HG03354 (cell line): ENCODE results near the gene GBA3.

Experiments
- ATAC-seq: cut with Tn5 transposase; IDR thresholded peaks from one replicate; pipeline ENCODE4 v1.9.1; 2021; ENCODE audit warnings: mild to moderate bottlenecking; ENCODE audit not compliant: unreplicated experiment, poor library complexity, severe bottlenecking

Gene GBA3

DNA sequence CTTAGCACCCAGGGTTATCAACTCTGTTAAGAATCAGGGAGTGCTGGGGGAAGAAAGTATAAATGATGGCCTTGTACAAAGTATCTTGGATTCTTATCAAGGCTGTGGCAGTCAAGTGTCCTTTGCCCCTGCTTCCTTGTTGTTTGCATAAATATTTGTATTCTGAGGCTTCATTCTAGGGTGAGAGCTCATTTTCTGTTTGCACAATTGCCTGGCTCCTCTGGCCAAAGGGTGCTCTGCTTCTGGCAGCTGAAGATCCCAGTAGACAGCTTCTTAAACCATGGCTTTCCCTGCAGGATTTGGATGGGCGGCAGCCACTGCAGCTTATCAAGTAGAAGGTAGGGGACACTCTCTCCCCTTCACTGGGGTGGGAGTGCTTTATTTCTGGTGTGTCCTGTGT lies at the start of gene GBA3:
GBA3 (plus strand) TSS at position 202 of the 400 bp plus-strand sequence.
- ATAC-seq: no peak

DNA sequence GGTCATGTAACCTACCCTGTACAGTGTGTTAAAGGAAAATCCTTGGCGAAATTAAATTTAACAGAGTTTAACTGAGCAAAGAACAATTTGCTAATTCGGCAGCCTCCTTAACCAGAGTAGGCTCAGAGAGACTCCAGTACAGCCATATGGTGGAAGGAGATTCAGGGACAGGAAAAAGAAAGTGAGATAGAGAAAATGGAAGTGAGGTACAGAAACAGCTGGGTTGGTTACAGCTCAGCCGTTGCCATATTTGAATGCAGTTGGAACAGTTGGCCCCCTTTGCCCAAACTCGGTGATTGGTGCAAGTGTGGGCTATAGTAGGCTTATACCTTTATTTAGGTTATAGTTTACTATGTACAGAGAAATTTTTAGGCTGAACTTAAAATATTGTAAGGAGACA lies 48.8 kb upstream of the GBA3 start:
- ATAC-seq: no peak

DNA sequence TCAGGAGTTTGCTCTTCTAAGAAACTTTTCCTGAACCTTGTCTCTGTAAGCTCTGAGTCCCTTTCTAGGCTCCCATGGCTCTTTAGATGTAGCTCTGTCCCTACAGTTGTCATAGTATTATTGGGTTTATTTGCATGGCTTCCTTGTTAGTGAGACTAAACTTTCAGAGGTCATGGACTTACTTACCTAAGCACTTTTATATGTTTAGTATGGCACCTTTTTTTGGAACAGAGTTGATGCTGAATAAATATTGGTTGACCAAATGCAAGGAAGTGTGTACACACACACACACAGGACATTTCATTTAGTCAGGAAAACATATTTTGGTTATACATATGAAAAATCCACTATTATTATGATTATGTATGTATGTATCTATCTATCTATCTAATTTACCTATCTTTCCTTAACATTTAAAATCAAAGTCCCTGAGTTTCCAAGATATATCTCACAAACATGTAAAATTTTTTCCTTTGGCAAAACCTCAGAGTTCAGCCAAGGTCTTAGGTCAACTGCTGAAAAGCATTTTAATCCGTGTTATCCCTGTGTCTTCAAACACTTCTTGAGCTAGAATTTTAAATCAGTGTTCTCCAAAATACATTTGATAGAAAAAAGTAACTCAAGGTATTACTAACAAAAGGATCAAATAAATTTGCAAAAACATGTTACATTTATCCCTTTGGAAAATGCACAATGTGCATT lies 47.1 kb upstream of the GBA3 start:
- no peak for ATAC-seq

DNA sequence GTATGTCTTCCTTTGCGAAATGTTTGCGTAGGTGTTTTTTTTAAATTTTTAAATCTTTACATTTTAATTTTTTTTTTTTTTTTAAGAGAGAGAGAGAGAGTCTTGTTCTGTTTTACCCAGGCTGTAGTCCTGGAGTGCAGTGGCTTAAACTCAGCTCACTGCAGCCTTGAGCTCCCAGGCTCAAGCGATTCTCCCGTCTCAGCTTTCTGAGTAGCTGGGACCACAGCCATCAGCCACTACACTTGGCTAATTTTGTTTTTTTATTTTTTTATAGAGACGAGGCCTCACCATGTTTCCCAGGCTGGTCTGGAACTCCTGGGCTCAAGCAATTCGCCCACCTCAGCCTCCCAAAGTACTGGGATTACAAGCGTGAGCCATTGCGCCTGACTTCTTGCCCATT lies 43.7 kb upstream of the GBA3 start:
- ATAC-seq: no peak

DNA sequence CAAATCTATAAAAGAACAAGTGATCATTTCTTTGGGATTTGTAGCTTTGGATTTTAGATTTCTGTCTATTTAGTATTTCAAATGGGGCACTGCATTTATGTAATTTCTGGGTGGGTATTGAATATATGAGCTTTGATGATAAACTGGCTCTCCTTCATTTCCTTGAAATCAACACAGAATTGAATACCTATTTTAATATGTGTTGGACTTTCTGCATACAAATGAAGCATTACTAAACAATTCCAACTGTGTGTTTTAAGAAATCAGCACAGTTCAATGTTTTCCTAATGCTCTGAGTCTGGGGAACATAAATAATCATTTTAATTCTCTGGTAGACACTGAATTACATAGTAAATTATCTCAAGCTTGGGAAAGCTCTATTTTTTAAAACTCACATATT lies 42.0 kb upstream of the GBA3 start:
- ATAC-seq: no peak

DNA sequence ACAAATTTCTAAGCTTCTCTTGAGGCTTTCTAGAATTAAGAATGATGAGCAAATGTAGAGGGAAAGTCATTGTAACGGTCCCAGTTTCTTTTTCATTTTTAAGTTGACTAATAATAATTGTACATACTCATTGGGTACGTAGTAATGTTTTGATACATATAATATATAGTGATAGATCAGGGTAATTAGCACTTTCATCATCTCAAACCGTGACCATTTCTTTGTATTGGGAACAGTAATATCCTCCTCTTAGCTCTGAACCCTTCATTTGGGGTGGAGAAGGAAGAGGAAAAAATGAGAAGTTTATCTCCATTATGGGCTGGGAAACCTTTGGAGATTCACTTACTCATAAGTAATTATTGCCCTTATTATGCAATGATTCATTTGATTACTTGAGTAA lies 39.0 kb upstream of the GBA3 start:
- no peak for ATAC-seq

DNA sequence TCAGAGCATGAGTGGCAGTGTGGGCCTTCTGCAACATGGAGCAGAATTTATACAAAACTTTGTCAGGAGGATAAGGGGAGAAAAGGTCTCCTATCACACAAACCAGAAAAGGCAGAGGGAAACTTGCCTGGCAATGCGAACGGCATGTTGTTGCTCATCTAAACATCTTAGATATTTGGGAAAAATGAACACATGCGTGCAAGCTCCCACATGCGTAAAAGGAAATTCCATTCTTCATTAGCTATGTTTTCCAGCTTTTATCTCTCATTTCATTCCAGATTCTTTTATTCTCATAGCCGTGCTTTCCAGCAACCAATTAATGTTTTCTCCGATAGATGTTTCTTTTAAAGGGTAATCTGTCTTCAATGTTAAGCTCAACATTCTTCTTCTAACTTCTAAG lies 31.3 kb upstream of the GBA3 start:
- no peak for ATAC-seq

DNA sequence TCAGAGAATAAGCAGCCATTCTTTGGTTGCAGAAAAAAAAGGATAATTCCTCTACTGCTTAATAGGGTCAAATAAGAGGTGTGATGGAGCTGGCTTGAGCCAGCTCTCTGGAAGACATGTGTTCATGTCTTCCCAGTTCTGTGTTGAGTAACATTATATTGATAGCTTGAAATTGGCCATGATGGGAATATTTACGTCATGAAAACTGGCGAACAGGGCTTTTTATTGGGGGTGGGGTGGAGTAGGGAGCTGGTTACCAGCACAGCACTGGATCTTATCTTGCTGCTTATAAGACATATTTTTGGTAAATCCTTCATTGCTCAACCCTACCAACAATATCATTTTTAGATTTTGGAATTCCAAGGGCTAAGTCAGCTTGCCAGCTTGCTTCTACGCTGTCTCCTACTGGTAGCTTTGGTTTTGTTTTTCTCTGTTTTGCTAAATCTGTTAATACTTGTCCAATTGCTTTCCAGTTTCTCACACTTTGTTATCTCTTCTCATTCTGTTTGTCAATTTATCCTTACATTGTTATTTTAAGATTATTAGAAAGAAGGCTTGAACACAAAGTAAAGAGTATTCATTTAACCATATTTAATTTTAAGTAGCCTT lies 25.3 kb upstream of the GBA3 start:
- ATAC-seq: no peak

DNA sequence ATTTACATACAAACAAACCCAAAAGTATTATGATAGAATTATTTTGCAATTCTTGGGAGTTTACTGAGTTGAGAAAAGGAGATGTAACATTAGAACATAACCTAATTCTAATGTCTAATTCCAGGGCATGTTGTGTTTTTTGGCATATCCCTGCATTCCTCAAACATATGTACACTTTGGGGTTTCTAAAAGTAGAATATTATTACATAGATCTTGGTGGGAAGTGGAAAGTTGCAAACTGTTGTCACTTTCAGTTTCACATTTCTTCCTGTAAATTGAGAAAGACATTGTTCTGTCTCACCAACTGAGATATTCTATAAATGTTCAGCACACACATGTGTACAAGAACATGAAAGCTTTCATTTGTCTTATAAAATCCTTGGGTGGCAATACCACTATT lies 24.4 kb upstream of the GBA3 start:
- no peak for ATAC-seq

DNA sequence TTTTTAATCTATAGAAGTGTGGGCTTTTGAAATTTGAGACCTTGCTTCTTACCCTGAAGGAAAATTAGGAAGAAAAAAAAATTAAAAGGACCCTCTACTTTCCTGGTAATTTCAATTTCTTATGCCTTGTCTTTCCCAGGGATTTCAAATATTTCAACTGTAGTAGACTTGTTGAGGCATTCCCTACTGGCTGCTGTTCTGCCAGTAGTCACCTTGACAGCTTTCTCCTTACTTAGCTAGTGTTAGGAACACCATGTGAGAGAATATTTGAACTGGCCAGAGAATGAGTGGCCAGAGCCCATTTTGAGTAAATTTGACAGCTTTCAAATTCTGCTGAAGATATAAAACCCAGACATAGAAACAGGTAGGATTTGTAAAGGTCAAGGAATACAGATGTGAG lies 24.0 kb upstream of the GBA3 start:
- no peak for ATAC-seq

DNA sequence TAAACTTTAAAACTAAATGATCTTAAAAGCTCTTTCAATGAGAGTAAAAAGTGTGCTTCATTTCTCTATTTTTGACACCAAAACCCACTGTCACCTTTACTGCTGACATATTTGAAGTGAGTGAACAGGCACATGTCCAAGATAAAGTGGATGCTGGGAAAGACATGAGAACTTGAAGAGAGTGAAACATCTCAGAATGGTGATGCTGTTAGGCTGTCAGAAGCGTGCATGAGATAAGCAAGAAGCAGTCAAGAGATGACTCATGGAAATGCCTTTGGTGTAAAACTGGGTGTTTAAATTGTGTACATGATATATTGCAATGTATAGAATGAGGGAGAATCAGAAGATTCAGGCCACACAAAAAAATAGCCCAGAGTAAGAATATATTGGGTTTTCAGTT lies 21.8 kb upstream of the GBA3 start:
- ATAC-seq: no peak

DNA sequence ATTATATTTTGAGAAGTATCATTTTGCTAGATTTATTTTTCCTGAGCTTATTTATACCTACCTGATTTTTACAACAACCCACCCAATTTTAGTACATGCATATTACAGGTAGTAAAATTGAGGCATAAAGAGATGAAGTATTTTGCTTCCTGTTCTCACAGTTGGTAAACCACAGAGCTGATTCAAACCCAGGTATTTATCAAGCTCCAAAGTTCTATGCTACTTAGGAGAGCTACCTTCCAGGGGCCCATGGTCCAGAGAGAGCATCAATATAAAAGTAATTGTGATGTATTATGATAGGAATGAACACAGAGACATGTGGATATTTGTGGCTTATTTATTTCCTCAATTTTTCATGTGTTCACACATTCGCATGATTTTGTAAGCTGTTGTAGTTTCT lies 20.2 kb upstream of the GBA3 start:
- peak; percentile 13 for ATAC-seq

DNA sequence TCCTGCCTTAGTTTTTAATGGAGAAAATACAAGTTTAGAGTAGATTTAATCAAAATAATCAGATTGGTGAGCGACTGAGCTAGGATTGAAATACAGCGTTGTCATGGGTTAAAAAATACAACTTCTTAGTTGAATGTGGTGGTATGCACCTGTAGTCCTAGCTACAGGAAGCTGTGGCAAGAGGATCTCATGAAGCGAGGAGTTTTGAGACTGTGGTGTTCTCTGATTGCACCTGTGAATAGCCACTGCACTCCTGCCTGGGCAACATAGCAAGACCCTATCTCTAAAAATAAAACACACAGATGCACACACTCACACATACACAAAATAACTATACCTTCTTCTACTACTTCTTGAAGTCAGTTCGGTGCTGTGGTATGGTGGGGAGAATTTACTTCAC lies 19.8 kb upstream of the GBA3 start:
- peak; percentile 65 for ATAC-seq

DNA sequence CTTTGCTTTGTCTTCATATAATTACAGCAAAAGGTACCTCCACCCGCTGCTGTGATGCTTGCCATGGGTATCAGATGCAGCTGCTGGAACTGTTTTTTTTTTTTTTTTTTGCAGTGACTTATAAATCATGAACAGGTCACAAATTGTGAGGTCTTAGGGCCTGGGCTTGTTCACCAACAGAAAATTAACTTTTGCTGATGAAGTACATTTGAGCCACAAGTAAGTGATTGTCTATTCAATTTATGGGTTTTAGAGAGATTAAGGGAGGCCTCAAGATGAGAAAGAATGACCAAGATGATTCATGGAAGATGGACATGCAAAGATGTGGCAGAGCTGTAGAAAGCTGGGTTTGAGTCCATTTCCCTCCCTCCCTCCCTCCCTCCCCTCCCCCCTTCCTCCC lies 18.0 kb upstream of the GBA3 start:
- ATAC-seq: no peak

DNA sequence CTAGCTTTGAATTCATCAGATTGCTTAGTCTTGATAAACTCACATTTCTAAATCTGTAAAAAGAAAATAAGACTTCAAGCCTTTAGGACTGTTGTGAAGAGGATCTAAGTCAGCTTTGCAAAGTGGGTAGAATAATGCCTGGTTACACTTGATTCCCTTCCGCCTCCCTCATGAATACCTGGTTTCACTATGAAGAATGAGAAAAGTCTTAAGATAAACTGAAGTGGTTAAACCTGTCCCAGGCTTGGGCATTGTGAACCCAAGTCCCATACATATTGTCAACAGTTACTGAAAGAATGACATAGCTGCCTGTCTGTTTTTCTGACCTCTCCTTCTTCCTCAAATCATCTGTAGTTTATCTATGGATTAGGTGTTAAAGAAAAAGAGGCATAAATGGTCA lies 16.7 kb upstream of the GBA3 start:
- no peak for ATAC-seq

DNA sequence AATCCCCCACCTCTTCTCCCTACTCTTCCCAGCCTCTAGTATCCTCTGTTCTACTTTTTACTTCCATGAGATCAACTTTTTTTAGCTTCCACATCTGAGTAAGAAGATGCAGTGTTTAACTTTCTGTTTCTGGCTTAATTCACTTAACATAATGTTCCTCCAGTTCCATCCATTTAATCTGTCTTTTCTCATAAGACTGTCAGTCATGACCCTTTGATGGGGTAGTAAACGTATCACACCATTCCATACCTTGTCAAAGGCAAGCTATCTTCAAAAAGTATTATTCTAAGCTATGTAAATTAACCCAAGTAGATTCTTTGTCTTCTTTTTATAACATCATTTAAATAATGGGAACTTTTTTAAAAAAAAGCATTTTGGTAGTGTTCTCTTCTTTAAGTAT lies 15.0 kb upstream of the GBA3 start:
- no peak for ATAC-seq

DNA sequence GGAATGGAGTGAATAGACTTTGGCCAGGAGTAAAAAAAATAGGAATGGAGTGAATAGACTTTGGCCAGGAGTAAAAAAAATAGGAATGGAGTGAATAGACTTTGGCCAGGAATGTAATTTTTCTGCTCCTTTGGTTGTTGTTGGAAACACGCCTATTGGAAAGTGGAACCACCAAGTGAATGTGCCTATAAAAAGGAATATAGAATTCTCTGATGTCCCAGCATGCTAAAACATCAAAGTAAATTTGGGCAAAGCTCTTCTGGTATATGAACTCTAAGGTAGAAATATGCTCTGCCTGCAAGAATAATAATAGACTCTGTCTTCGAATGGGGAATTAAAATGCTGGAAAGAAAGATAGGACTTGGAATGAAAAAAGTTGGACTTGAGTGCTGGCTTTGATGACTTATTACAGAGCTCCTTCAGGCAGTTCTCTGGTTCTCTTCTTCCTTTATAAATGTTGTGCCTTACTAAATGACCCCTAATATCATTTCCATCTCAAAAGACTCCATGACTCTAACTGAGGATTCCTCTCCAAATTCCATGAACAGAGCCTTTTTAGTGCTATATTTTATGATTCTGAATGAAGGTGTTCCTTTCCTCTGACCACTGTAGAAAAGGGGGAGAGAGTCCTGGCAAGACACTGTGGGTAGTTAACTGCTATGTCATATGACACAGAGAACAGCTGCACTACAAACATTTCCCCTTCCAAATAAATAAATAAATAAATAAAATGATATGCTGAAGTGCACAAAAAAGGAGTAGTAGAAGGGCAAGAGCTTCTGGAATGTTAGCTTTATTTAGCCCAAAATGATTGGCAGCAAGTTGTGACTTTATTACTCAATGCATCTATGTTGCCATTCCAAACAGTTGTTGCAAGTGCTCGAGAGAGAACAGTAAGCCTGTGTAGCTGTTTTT lies 13.5 kb upstream of the GBA3 start:
- no peak for ATAC-seq

DNA sequence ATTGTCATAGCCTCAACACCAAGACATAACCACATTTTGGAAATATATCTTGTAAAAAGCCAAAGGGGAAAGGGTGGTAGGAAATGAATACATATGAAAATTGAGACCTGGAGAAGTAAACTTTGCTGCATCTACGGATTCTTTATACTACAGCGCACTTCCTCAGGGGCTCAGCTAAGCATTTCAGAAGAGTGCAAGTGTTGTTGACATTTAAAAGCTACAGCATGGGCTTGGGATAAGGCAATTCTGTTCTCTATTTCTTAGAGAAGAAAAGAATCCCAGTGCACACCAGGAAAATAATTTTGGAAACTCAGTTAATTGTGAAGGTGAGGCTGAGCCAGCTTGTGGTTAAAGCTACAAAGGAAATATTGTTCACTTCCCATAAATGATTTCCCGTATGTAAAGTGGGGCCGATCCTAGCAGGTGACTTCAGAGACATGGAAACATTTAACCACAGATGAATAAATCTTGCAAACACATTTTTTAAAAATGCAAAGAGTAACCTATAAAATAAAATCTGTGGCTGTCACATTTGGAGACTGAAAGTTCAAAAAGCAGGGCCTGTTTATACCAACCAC lies 12.6 kb upstream of the GBA3 start:
- no peak for ATAC-seq

DNA sequence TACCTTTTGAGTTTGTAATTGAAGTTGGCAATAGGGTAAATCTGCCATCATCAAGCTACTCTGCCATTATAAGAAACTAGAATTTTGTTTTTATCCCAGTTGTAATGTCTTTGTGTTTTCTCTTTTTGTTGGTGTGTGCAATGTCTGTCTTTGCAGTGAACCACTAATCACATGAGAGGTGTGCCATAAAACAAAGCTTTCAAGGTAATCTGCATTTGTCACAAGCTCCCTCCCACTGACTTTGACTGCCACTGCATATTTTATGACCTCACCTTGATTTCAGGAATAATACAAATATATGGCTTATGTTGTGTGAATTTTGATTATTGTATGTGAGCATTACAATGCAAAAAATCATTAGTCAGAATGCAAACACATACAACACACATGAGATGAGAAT lies 9.0 kb upstream of the GBA3 start:
- ATAC-seq: no peak

DNA sequence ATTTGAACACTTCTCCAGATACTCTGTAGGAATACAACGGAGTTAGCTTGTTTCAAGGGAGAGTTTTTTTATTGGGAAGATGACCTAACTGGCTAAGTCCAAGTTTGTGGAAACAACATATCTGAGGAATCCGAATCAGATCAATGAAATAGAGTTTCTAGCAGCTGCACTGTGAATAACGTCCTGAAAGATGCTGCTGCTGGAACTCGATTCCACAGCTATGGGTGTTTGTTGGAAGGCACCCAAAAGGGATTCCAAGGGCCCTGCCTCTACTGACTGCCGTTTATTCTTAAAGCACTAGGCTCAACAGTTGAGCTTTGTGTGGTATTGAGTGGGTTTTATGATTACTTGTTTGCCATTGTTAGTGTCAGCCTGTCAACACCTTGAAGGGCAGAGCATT lies 6.6 kb upstream of the GBA3 start:
- ATAC-seq: no peak

DNA sequence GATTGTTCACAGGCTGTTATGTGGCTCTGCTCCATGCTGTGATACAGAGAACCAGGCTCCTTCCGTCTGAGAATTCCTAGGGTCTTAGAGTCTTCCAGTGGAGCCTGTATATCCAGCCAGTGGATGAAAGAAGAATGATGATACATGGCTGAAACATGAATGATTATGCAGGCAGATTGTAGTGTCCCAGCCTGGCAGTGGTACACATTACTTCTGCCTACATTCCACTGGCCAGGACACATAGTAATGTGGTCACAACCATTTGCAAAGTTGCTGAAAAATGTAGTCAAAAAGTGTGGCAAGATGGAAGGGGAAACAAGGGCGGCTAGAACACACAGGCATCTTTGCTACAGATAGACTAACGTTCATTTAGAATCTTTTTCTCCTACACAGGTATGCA lies 4.5 kb upstream of the GBA3 start:
- ATAC-seq: no peak
